GM19240 (cell line): ENCODE results near the gene POLA1.

Experiments
- DNase-seq: peaks from one replicate; pipeline ENCODE4 v3.0.0; 2011; ENCODE audit warnings: low spot score; ENCODE audit not compliant: insufficient read length

POLA1 gene

GRCh38 chrX:25007059-25008053 lies 313.6 kb downstream of the POLA1 start:
- no peak for DNase-seq

GRCh38 chrX:25009407-25009806 lies 315.7 kb downstream of the POLA1 start:
- DNase-seq, result no peak

GRCh38 chrX:25010784-25011588 lies 317.3 kb downstream of the POLA1 start:
- DNase-seq, result no peak

GRCh38 chrX:25011589-25012432 lies 318.1 kb downstream of the POLA1 start:
- DNase-seq, result no peak

GRCh38 chrX:25012433-25012735 lies 318.7 kb downstream of the POLA1 start:
- DNase-seq, result no peak

- no peak for DNase-seq
These were observed 319.3 kb downstream of the POLA1 start for GRCh38 chrX:25012793-25013631.

- DNase-seq, result no peak
These were observed 320.1 kb downstream of the POLA1 start for GRCh38 chrX:25013632-25014365.

GRCh38 chrX:25014366-25014838 lies 320.7 kb downstream of the POLA1 start:
- no peak for DNase-seq

GRCh38 chrX:25015486-25016360 lies 322.0 kb downstream of the POLA1 start, which contains the start of gene ARX:
Gene ARX (minus strand): TSS chrX:25015965. CDS start chrX:25015737, 228 bp downstream.
- DNase-seq, result no peak

GRCh38 chrX:25016361-25016671 lies 322.6 kb downstream of the POLA1 start:
- DNase-seq, result no peak

GRCh38 chrX:25016938-25017598 lies 323.4 kb downstream of the POLA1 start:
- DNase-seq, result no peak

GRCh38 chrX:25017667-25018247 lies 324.0 kb downstream of the POLA1 start:
- DNase-seq, result no peak

GRCh38 chrX:25018682-25019081 lies 325.0 kb downstream of the POLA1 start:
- no peak for DNase-seq

GRCh38 chrX:25019707-25020390 lies 326.1 kb downstream of the POLA1 start:
- DNase-seq, result no peak

- DNase-seq, result no peak
These were observed 326.7 kb downstream of the POLA1 start for GRCh38 chrX:25020391-25020904.

GRCh38 chrX:25020905-25021449 lies 327.3 kb downstream of the POLA1 start:
- DNase-seq, result no peak
